GM18502 (cell line): ENCODE results near the gene CDC25A.

Experiments
- ATAC-seq: cut with Tn5 transposase; IDR thresholded peaks from one replicate; pipeline ENCODE4 v1.9.1; 2021; ENCODE audit warnings: mild to moderate bottlenecking; ENCODE audit not compliant: unreplicated experiment, poor library complexity

CDC25A gene

GRCh38 chr3:48199117-48199516 lies 10.9 kb upstream of the CDC25A start:
- no peak for ATAC-seq

- no peak for ATAC-seq
These were observed 8.4 kb upstream of the CDC25A start for GRCh38 chr3:48196611-48197010.

- ATAC-seq = no peak
These were observed 6.3 kb upstream of the CDC25A start for GRCh38 chr3:48194446-48195071.

- ATAC-seq = no peak
These were observed 2.7 kb upstream of the CDC25A start for GRCh38 chr3:48190911-48191310.

GRCh38 chr3:48189321-48189720 lies 1.1 kb upstream of the CDC25A start:
- no peak for ATAC-seq

GRCh38 chr3:48187579-48188265 lies 495 bp downstream of the CDC25A start:
- ATAC-seq = peak; percentile 34

GRCh38 chr3:48187301-48187578 lies 977 bp downstream of the CDC25A start:
- no peak for ATAC-seq

- no peak for ATAC-seq
These were observed 1.5 kb downstream of the CDC25A start for GRCh38 chr3:48186631-48187300.

- ATAC-seq = no peak
These were observed 3.1 kb downstream of the CDC25A start for GRCh38 chr3:48185129-48185528.

- no peak for ATAC-seq
These were observed 3.9 kb downstream of the CDC25A start for GRCh38 chr3:48184299-48184698.

GRCh38 chr3:48180531-48181253 lies 7.5 kb downstream of the CDC25A start:
- no peak for ATAC-seq

GRCh38 chr3:48180021-48180420 lies 8.2 kb downstream of the CDC25A start:
- ATAC-seq = no peak

GRCh38 chr3:48178072-48178471 lies 10.1 kb downstream of the CDC25A start:
- ATAC-seq = no peak

GRCh38 chr3:48157950-48158376 lies 30.3 kb downstream of the CDC25A start:
- ATAC-seq = no peak

- no peak for ATAC-seq
These were observed 30.9 kb downstream of the CDC25A start for GRCh38 chr3:48157202-48157840.

- ATAC-seq = no peak
These were observed 32.1 kb downstream of the CDC25A start for GRCh38 chr3:48156163-48156562.

GRCh38 chr3:48155122-48155521 lies 33.1 kb downstream of the CDC25A start:
- ATAC-seq = no peak

GRCh38 chr3:48151807-48152427 lies 36.3 kb downstream of the CDC25A start:
- no peak for ATAC-seq

- no peak for ATAC-seq
These were observed 37.0 kb downstream of the CDC25A start for GRCh38 chr3:48151058-48151806.

- no peak for ATAC-seq
These were observed 44.2 kb downstream of the CDC25A start for GRCh38 chr3:48143992-48144391.
